Hippocampal formation (tissue), 2 donors: ENCODE results near the gene VIT.

Experiments used
- DNase-seq, 2 donors: peaks; one replicate each; lab custom pipeline; 2025; lab: John Stamatoyannopoulos, UW

VIT gene

GRCh38 chr2:36710858-36711515 lies 14.5 kb downstream of the VIT start:
- no peak for DNase-seq

GRCh38 chr2:36711741-36712314 lies 15.3 kb downstream of the VIT start:
- DNase-seq: no peak

- DNase-seq: no peak
These were observed 16.8 kb downstream of the VIT start for GRCh38 chr2:36713310-36713709.

GRCh38 chr2:36716111-36716510 lies 19.6 kb downstream of the VIT start:
- no peak for DNase-seq

GRCh38 chr2:36717603-36718266 lies 21.2 kb downstream of the VIT start:
- DNase-seq: no peak

GRCh38 chr2:36727550-36727949 lies 31.0 kb downstream of the VIT start:
- DNase-seq: no peak

- no peak for DNase-seq
These were observed 32.6 kb downstream of the VIT start for GRCh38 chr2:36729067-36729466.

- no peak for DNase-seq
These were observed 35.6 kb downstream of the VIT start for GRCh38 chr2:36731941-36732672.

GRCh38 chr2:36732673-36733036 lies 36.1 kb downstream of the VIT start:
- no peak for DNase-seq

- no peak for DNase-seq
These were observed 36.7 kb downstream of the VIT start for GRCh38 chr2:36733215-36733614.

- no peak for DNase-seq
These were observed 37.8 kb downstream of the VIT start for GRCh38 chr2:36734304-36734703.

GRCh38 chr2:36737131-36737750 lies 40.7 kb downstream of the VIT start:
- no peak for DNase-seq

GRCh38 chr2:36740061-36740460 lies 43.6 kb downstream of the VIT start:
- DNase-seq: no peak

- no peak for DNase-seq
These were observed 44.8 kb downstream of the VIT start for GRCh38 chr2:36741188-36741837.

- no peak for DNase-seq
These were observed 47.4 kb downstream of the VIT start for GRCh38 chr2:36743954-36744353.

GRCh38 chr2:36748166-36748565 lies 51.7 kb downstream of the VIT start:
- DNase-seq: no peak

- DNase-seq: no peak
These were observed 53.6 kb downstream of the VIT start for GRCh38 chr2:36750101-36750500.

- no peak for DNase-seq
These were observed 57.3 kb downstream of the VIT start for GRCh38 chr2:36753706-36754221.

GRCh38 chr2:36754578-36754977 lies 58.1 kb downstream of the VIT start:
- DNase-seq: no peak

- DNase-seq: no peak
These were observed 59.9 kb downstream of the VIT start for GRCh38 chr2:36756438-36756837.

GRCh38 chr2:36762764-36763490 lies 66.4 kb downstream of the VIT start:
- DNase-seq: no peak
